Choroid plexus epithelial cell (primary cell): Measurements from ENCODE around the gene RO60.
A peak's percentile ranks its signal among the peaks of the same experiment; 100 is the strongest.

Experiments used
- DNase-seq: peaks from one replicate; pipeline ENCODE4 v3.0.0-alpha.2; 2010; ENCODE audit warnings: low read depth
- H3K4me3 ChIP-seq: 2 replicates; pipeline ENCODE4 v1.5.1; 2011; ENCODE audit warnings: low read depth, mild to moderate bottlenecking, control low read depth, low read length, moderate library complexity
- CTCF ChIP-seq: conservative IDR thresholded peaks from 2 replicates; pipeline ENCODE4 v1.5.1; 2011; ENCODE audit warnings: low read depth, mild to moderate bottlenecking, control low read depth, inconsistent platforms, low read length, moderate library complexity

The RO60 gene

GRCh38 chr1:193060938-193061337 is 1.5 kb downstream of the RO60 start:
- H3K4me3 ChIP-seq: peak overlapping the region; percentile 94
- no peak for TF ChIP-seq CTCF
- DNase-seq: no peak

GRCh38 chr1:193062698-193063463 is 3.5 kb downstream of the RO60 start:
- H3K4me3 ChIP-seq: no peak overlapping the region
- no peak for TF ChIP-seq CTCF
- peak; percentile 14 for DNase-seq

- DNase-seq: no peak
- no peak overlapping the region for H3K4me3 ChIP-seq
- no peak for TF ChIP-seq CTCF
Observed at GRCh38 chr1:193065954-193066353, 6.5 kb downstream of the RO60 start.

- DNase-seq: no peak
- no peak for TF ChIP-seq CTCF
- H3K4me3 ChIP-seq: no peak overlapping the region
Observed at GRCh38 chr1:193066606-193067005, 7.2 kb downstream of the RO60 start.

GRCh38 chr1:193068013-193068412 is 8.6 kb downstream of the RO60 start:
- H3K4me3 ChIP-seq: no peak overlapping the region
- no peak for DNase-seq
- no peak for TF ChIP-seq CTCF

GRCh38 chr1:193069748-193070385 is 10.5 kb downstream of the RO60 start:
- DNase-seq: peak; percentile 26
- peak; percentile 57 for TF ChIP-seq CTCF
- H3K4me3 ChIP-seq: no peak overlapping the region

GRCh38 chr1:193070386-193070753 is 11.0 kb downstream of the RO60 start:
- no peak for TF ChIP-seq CTCF
- DNase-seq: peak; percentile 39
- H3K4me3 ChIP-seq: no peak overlapping the region
